IMR-90 (cell line): ENCODE data around the gene ACADSB.

ENCODE experiments used
- BHLHE40 ChIP-seq: fragments of 150-350 bp; IDR thresholded peaks from 2 replicates; pipeline ENCODE4 v1.6.1; 2016; ENCODE audit warnings: mild to moderate bottlenecking, low read depth, low read length
- CTCF ChIP-seq: conservative IDR thresholded peaks from 2 replicates; pipeline ENCODE4 v1.5.1; 2012; ENCODE audit warnings: mild to moderate bottlenecking, low read depth, low read length, improper control_type of control experiment
- ELK1 ChIP-seq: fragments of 150-350 bp; IDR thresholded peaks from 2 replicates; pipeline ENCODE4 v1.6.1; 2016; ENCODE audit warnings: low read depth, mild to moderate bottlenecking, low read length, moderate library complexity, borderline replicate concordance
- MXI1 ChIP-seq: IDR thresholded peaks from 2 replicates; pipeline ENCODE4 v1.6.1; 2012; ENCODE audit warnings: low read depth, mild to moderate bottlenecking, low read length, moderate library complexity, borderline replicate concordance
- POLR2A ChIP-seq: IDR thresholded peaks from 2 replicates; pipeline ENCODE4 v1.6.1; 2012; ENCODE audit warnings: mild to moderate bottlenecking, low read depth, low read length
- RCOR1 ChIP-seq: IDR thresholded peaks from 2 replicates; pipeline ENCODE4 v1.6.1; 2012; ENCODE audit warnings: mild to moderate bottlenecking, low read length, improper control_type of control experiment; ENCODE audit not compliant: insufficient replicate concordance
- RFX5 ChIP-seq: IDR thresholded peaks from 2 replicates; pipeline ENCODE4 v1.8.0; 2012; ENCODE audit warnings: low read depth, mild to moderate bottlenecking, low read length, moderate library complexity

GRCh38 chr10:123038782-123039631 is 30.2 kb downstream of the ACADSB start:
- TF ChIP-seq CTCF (no peak), POLR2A (no peak), RFX5 (no peak), RCOR1 (no peak), MXI1 (no peak), ELK1 (no peak), BHLHE40 (no peak)
